Endothelial cell of umbilical vein (primary cell): ENCODE measurements around the gene RC3H1. TPM values are rescaled to one million over a fixed set of nuclear protein-coding genes. Genes with fewer than 3 reads are reported as not detected.

Experiments
- BruUV-seq: library from RNA; stranded (reverse); fragments of 400-500 nt; replicated peaks from 2 replicates; lab custom pipeline; 2021; lab: Mats Ljungman, UMichigan
- CTCF ChIA-PET: fragments of 300-600, 350-600 bp; sonication (Branson Sonifier 250); formaldehyde crosslinking; loops from one replicate; lab custom pipeline; 2021; ENCODE audit warnings: antibody characterized with exemption, inconsistent platforms; lab: Charles Lee
- POLR2A ChIA-PET: fragments of 300-600, 350-600 bp; sonication (Branson Sonifier 250); formaldehyde crosslinking; loops from one replicate; lab custom pipeline; 2021; ENCODE audit warnings: antibody characterized with exemption, inconsistent platforms; lab: Charles Lee
- DNase-seq: peaks from one replicate; pipeline ENCODE4 v3.0.0-alpha.2; 2011; ENCODE audit warnings: low read depth, low spot score
- FAIRE-seq: peaks from 2 replicates; lab custom pipeline; 2011; peaks lifted over from hg19 to GRCh38; lab: Jason Lieb, UNC
- H2AFZ ChIP-seq: 2 replicates; pipeline ENCODE4 v1.6.0; 2012; ENCODE audit warnings: low read depth, low read length, control low read depth, inconsistent platforms
- H3K27ac ChIP-seq: 2 replicates; pipeline ENCODE4 v1.5.1; 2011; ENCODE audit warnings: low read depth, mild to moderate bottlenecking, control low read depth, low read length, moderate library complexity; ENCODE audit not compliant: insufficient read depth
- H3K27me3 ChIP-seq, 2 experiments: 2 replicates each; pipeline versions ENCODE4 v1.6.0 to v1.6.1; 2011; ENCODE audit warnings: low read length in 2 of 2, mixed read lengths in 1 of 2; ENCODE audit not compliant: control insufficient read depth in 2 of 2, insufficient read depth in 2 of 2
- H3K36me3 ChIP-seq, 2 experiments: 2 replicates in 1 of 2; 3 replicates in 1 of 2; pipeline ENCODE4 v1.5.1; 2011; ENCODE audit warnings: low read length in 2 of 2, mild to moderate bottlenecking in 1 of 2, moderate library complexity in 1 of 2; ENCODE audit not compliant: control insufficient read depth in 2 of 2, insufficient read depth in 2 of 2; ENCODE audit errors: extremely low read depth in 1 of 2
- H3K4me1 ChIP-seq: 3 replicates; pipeline ENCODE4 v1.5.1; 2011; ENCODE audit warnings: mild to moderate bottlenecking, low read length; ENCODE audit not compliant: control insufficient read depth, insufficient read depth; ENCODE audit errors: extremely low read depth
- H3K4me2 ChIP-seq: 2 replicates; pipeline ENCODE4 v1.6.1; 2011; ENCODE audit warnings: low read length, control low read depth, mixed read lengths; ENCODE audit not compliant: insufficient read depth
- H3K4me3 ChIP-seq, 3 experiments: fragments of 200-600 bp in 1 of 3; sonication (generic), shearing (Covaris generic) in 1 of 3; replicated peaks in 1 of 3; 2 replicates each; pipeline ENCODE4 v1.5.1; 2011 to 2016; ENCODE audit warnings: control low read depth in 3 of 3, low read length in 3 of 3, mild to moderate bottlenecking in 2 of 3, inconsistent platforms in 1 of 3, low read depth in 1 of 3, moderate library complexity in 1 of 3; ENCODE audit not compliant: insufficient read depth in 1 of 3
- H3K79me2 ChIP-seq: 2 replicates; pipeline ENCODE4 v1.6.0; 2012; ENCODE audit warnings: low read length, inconsistent platforms; ENCODE audit not compliant: control insufficient read depth, insufficient read depth
- H3K9ac ChIP-seq: replicated peaks from 2 replicates; pipeline ENCODE3; 2011; ENCODE audit warnings: low read length, control low read depth; ENCODE audit not compliant: insufficient read depth; ENCODE audit errors: extremely low read depth
- H3K9me1 ChIP-seq: replicated peaks from 3 replicates; pipeline ENCODE4 v1.6.0; 2011; ENCODE audit warnings: mild to moderate bottlenecking, low read length; ENCODE audit not compliant: control insufficient read depth, insufficient read depth; ENCODE audit errors: extremely low read depth
- H3K9me3 ChIP-seq: replicated peaks from 2 replicates; pipeline ENCODE4 v1.5.1; 2012; ENCODE audit warnings: low read length, inconsistent platforms; ENCODE audit not compliant: control insufficient read depth, insufficient read depth
- H4K20me1 ChIP-seq: replicated peaks from 2 replicates; pipeline ENCODE3; 2011; ENCODE audit warnings: mild to moderate bottlenecking, low read length; ENCODE audit not compliant: control insufficient read depth, insufficient read depth; ENCODE audit errors: extremely low read depth
- EZH2 ChIP-seq: IDR thresholded peaks from 2 replicates; pipeline ENCODE4 v1.6.1; 2012; ENCODE audit warnings: borderline replicate concordance, low read depth, mild to moderate bottlenecking, moderate library complexity, low read length, inconsistent platforms; ENCODE audit not compliant: severe bottlenecking
- FOS ChIP-seq: IDR thresholded peaks from 2 replicates; pipeline ENCODE4 v1.6.1; 2011; ENCODE audit warnings: mild to moderate bottlenecking, low read length, moderate library complexity, borderline replicate concordance; ENCODE audit not compliant: insufficient read depth
- GATA2 ChIP-seq: IDR thresholded peaks from 2 replicates; pipeline ENCODE4 v1.7.0; 2011; ENCODE audit warnings: low read depth, mild to moderate bottlenecking, moderate library complexity, mixed read lengths, low read length; ENCODE audit not compliant: insufficient read length, insufficient read depth
- JUN ChIP-seq: IDR thresholded peaks from 2 replicates; pipeline ENCODE4 v1.6.1; 2011; ENCODE audit warnings: borderline replicate concordance, low read depth; ENCODE audit not compliant: insufficient read length, insufficient read depth
- MYC ChIP-seq: IDR thresholded peaks from one replicate; pipeline ENCODE4 v1.6.1; 2011; ENCODE audit warnings: mild to moderate bottlenecking, low read depth, low read length
- POLR2A ChIP-seq: IDR thresholded peaks from 2 replicates; pipeline ENCODE4 v1.6.1; 2012; ENCODE audit warnings: low read depth, mild to moderate bottlenecking, control low read depth, low read length
- POLR2AphosphoS5 ChIP-seq: IDR thresholded peaks from 2 replicates; pipeline ENCODE4 v1.6.1; 2012; ENCODE audit warnings: low read depth, mild to moderate bottlenecking, control low read depth, low read length, moderate library complexity; ENCODE audit not compliant: insufficient read depth
- dilution Hi-C: fragments of 300-500 bp; cut with MboI; formaldehyde crosslinking; loops from one replicate; pipeline ENCODE4 v1.15.0; 2019; ENCODE audit warnings: low sequenced_read_pairs; ENCODE audit not compliant: extremely low pct_ligation_motif_present
- intact Hi-C: fragments of 100-400 bp; cut with micrococcal nuclease; formaldehyde crosslinking; loops from one replicate; pipeline ENCODE4 v1.10.0; 2022
- polyA plus RNA-seq, 4 experiments: library from polyadenylated mRNA; depleted of rRNA in 3 of 4; stranded (reverse) in 3 of 4; unstranded in 1 of 4; fragments of >200 nt; gene quantifications; 2 replicates each; pipeline versions ENCODE4 v1.2.1 to v1.2.3, GENCODE V29; 2011 to 2012; ENCODE audit warnings: missing spikeins in 1 of 4
- total RNA-seq: library from RNA; stranded (reverse); gene quantifications from 2 replicates; pipeline ENCODE4 v1.2.3, GENCODE V29; 2021
- TF ChIP-seq, protein P1 (sequence below): IDR thresholded peaks from 2 replicates; pipeline ENCODE4 v1.6.1; 2011; ENCODE audit not compliant: insufficient read depth, insufficient read length
- TF ChIP-seq, protein P2 (sequence below), 2 donors: IDR thresholded peaks; 1 replicate in 1 of 2; 2 replicates in 1 of 2; pipeline ENCODE4 v1.5.1; 2011; ENCODE audit warnings: low read length in 2 of 2, mild to moderate bottlenecking in 2 of 2, moderate library complexity in 2 of 2, control low read depth in 1 of 2, inconsistent platforms in 1 of 2, low read depth in 1 of 2; ENCODE audit not compliant: insufficient read depth in 1 of 2; ENCODE audit errors: extremely low read depth in 1 of 2

Gene RC3H1
- total and polyA plus RNA-seq, 2 donors (not counting 3 experiments of a cell fraction or from before 2014, with no cell fraction given): 7.0 to 41.4 TPM

DNA sequence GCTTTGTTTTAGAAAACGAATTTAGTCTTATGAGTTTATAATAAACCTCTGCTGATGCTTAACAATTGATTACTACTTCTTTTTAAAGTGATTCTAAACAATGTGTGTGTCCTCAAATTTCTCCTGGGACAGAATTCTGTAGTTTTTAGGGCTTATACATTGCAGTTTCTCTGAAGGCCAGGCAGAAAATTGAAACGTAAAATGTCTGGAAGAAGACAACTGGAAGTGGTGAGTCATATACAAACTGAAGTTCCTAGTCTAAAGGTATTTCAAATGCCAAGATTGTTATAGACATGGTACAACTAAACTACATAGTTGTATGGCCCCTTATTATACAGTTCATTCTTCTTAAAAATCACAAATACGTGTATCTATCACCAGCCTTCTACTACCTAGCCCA is 30.5 kb upstream of the RC3H1 start:
- TF ChIP-seq FOS (peak; percentile 16), EZH2 (no peak), POLR2AphosphoS5 (no peak), GATA2 (no peak)
- Histone ChIP-seq H3K4me3 (no peak overlapping the region), H3K4me1 (no peaks in the 10 kb centered on the region), H4K20me1 (no peaks in the 10 kb centered on the region), H3K9me1 (no peaks in the 10 kb centered on the region), H3K27me3 (peaks cover 0 to 2% of the 10 kb centered on the region in 2 experiments), H3K9ac (no peak overlapping the region), H2AFZ (no peak overlapping the region), H3K27ac (no peak overlapping the region), H3K79me2 (no peaks in the 10 kb centered on the region), H3K9me3 (no peaks in the 10 kb centered on the region), H3K36me3 (no peaks in the 10 kb centered on the region), H3K4me2 (no peak overlapping the region)
- intact Hi-C loops: no loop called here
- DNase-seq: no peak
- dilution Hi-C loops: no loop called here
- CTCF ChIA-PET: interaction anchor here (0.7 kb wide), 1 partner anchor 154 kb away, joined by 3 read pairs; no protein-coding TSS in a partner anchor
- POLR2A ChIA-PET: no interaction called here
- no peak for FAIRE-seq
- BruUV-seq: no TSS peak

DNA sequence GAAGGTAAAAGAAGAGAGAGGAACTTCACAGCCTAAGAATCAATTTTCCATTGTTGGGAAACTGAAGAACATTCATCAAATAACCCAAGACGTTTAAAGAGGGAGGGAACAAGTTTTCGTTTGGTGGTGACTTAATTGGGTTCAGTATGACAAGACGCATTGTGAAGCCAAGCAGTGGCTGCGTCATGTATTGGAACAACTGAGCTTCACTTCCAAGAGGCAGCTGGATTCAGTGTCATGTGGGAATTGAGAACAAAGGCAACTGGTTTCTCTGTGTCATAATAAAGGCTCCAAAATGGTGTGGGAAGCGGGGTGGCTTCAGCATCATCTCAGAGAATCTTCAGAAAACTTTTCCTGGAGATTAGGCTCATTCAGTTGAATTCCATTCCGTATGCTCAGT is 29.8 kb upstream of the RC3H1 start:
- no peak overlapping the region for H3K9ac ChIP-seq
- H2AFZ ChIP-seq: no peak overlapping the region
- H3K4me3 ChIP-seq: no peak overlapping the region
- no peaks in the 10 kb centered on the region for H3K9me3 ChIP-seq
- dilution Hi-C loops: no loop called here
- ChIA-PET CTCF (no interaction called here), POLR2A (no interaction called here)
- H3K4me2 ChIP-seq: no peak overlapping the region
- H3K27me3 ChIP-seq: peaks cover 0 to 2% of the 10 kb centered on the region in 2 experiments
- FAIRE-seq: no peak
- DNase-seq: no peak
- intact Hi-C loops: no loop called here
- no peaks in the 10 kb centered on the region for H4K20me1 ChIP-seq
- H3K9me1 ChIP-seq: no peaks in the 10 kb centered on the region
- no peak for TF ChIP-seq MYC
- TF ChIP-seq, protein P1, sequence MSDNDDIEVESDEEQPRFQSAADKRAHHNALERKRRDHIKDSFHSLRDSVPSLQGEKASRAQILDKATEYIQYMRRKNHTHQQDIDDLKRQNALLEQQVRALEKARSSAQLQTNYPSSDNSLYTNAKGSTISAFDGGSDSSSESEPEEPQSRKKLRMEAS: no peak
- TF ChIP-seq POLR2AphosphoS5: no peak
- no peak for TF ChIP-seq FOS
- no peak for TF ChIP-seq EZH2
- no peak for TF ChIP-seq POLR2A
- TF ChIP-seq JUN: no peak
- no peak for TF ChIP-seq GATA2
- TF ChIP-seq, protein P2, sequence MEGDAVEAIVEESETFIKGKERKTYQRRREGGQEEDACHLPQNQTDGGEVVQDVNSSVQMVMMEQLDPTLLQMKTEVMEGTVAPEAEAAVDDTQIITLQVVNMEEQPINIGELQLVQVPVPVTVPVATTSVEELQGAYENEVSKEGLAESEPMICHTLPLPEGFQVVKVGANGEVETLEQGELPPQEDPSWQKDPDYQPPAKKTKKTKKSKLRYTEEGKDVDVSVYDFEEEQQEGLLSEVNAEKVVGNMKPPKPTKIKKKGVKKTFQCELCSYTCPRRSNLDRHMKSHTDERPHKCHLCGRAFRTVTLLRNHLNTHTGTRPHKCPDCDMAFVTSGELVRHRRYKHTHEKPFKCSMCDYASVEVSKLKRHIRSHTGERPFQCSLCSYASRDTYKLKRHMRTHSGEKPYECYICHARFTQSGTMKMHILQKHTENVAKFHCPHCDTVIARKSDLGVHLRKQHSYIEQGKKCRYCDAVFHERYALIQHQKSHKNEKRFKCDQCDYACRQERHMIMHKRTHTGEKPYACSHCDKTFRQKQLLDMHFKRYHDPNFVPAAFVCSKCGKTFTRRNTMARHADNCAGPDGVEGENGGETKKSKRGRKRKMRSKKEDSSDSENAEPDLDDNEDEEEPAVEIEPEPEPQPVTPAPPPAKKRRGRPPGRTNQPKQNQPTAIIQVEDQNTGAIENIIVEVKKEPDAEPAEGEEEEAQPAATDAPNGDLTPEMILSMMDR (IDR thresholded peaks at IDR 0.05; ENCODE audit: extremely low read depth in 1 of 2, insufficient read depth in 1 of 2, low read depth in 1 of 2, low read length in 2 of 2): no peak
- no TSS peak for BruUV-seq
- no peak overlapping the region for H3K27ac ChIP-seq
- no peaks in the 10 kb centered on the region for H3K79me2 ChIP-seq
- no peaks in the 10 kb centered on the region for H3K36me3 ChIP-seq
- H3K4me1 ChIP-seq: no peaks in the 10 kb centered on the region
